Muscle of back (tissue), 11 donors: ENCODE data around the gene NYAP1. TPM values are rescaled to one million over a fixed set of nuclear protein-coding genes. Genes with fewer than 3 reads are reported as not detected.
"Not testable (repeated sequence)": the region's sequence is repeated elsewhere in the genome, so short reads cannot be mapped to it uniquely, and the experiment has no call there.

Experiments
- DNase-seq, 3 donors: peaks; one replicate each; pipeline versions ENCODE4 v3.0.0 to v3.0.0-alpha.2; 2013
- polyA plus RNA-seq, 10 donors: library from polyadenylated mRNA; unstranded; fragments of 120-200 nt; gene quantifications; one replicate each; pipeline ENCODE4 v1.2.1, GENCODE V29; 2013; ENCODE audit not compliant: insufficient read length in 10 of 10

The NYAP1 gene
- polyA plus RNA-seq, 10 donors = 1.1 to 3.4 (median 1.7) TPM

DNA sequence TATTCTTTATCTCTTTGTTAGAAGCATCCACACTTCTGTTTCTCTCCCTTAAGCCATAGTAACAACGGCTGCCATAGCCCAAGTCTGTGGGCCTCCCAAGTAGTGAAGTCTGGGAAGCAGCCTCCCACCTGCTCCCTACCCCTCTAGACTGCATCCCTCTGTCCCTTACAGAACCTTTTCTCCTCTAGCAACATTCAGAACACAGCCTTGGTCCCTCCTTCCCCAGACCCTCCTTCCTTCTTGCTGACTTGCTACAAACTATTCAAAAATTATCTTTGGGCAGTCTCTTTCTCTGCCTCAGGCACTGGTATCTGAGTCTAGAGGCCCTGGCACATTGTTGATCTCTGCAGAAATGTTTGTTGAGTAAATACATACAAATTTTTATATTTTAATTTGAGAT lies 2.3 kb upstream of the NYAP1 start:
- DNase-seq = no peak

DNA sequence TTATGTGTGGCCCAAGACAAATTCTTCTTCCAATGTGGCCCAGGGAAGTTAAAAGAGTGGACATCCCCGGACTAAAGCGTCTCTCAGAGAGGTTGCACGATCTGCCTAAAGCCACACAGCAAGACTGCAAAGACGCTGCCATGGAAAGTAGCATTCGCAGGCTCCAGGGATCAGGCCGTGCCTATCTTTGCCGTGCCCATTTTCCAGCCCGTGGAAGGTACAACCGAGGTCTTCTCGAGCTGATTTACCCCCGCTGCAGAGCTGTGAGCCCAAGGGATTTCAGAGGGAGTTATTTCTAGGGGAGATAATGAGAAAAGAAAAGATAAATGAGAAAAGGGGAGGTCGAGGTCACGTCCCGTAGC lies 1.0 kb upstream of the NYAP1 start:
- no peak for DNase-seq

DNA sequence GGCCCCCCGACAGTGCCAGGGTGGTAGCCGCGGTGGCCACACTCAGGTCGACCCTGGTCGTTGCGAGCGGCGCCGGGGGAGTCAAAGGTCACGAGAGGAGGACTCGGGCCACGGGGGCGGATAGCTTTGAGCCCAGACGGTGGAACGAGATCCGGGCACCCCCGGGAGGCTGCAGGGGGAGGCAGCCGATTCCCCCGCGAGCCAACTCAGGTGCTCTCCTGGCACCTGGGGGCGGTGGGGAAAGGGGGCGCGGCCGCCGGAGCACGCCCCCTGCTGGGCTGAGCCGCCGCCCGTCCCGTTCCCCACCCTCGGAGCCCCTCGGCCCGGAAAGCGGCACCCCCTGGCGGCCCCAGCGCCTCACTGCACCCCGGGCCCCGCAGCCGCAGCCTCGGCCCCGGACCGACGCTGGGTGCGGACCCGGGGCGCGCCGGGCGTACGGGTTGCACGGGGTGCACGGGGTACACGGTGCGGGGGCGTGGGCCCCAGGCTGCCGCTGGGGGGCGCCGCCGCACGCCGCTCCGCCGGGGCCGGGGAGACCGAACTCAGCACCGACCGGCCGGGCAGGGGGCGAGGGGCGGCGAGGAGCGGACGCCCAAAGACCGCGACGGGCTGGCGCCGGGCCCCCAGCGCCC lies 521 bp upstream of the NYAP1 start:
- DNase-seq = peak in 2 of 3 donors; percentile 76 to 86

DNA sequence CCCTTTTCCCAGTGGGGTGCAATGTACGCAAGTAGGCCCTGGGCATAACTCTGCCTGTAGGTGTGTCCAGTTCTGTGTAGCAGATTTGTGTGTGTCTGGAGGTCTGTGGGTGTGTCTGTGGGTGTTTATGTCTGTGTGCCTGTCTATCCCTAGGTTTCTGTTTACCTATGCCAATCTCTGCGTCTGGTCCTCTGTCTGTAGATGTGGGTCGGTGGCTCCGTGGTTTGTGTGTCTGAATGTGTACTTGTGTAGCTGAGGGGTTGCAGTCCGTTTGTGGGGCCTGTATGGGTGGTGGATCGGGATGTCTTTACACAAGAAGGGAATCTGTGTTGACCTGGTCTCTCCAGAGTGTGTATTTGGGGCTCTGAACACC lies 932 bp downstream of the NYAP1 start:
- DNase-seq = no peak

DNA sequence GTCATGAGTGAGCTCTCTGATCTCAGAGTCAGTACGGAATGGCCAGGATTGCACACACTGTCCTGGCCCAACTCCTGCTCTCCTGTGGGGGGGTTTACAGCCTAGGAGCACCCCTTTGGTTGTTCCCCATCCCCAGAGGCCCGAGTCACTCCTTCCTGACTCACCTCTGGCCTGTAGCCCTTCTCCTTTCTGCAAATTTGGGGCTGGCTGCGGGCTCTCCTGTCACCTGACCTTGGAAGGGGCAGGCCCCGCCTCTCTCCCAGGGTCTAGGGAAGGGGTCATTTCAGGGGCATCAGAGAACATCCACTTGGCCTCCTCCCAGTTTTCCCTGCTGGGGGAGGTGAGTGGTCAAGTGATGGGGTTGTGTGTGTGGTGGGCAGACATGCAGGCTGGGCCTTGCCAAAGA lies 1.7 kb downstream of the NYAP1 start:
- no peak for DNase-seq

DNA sequence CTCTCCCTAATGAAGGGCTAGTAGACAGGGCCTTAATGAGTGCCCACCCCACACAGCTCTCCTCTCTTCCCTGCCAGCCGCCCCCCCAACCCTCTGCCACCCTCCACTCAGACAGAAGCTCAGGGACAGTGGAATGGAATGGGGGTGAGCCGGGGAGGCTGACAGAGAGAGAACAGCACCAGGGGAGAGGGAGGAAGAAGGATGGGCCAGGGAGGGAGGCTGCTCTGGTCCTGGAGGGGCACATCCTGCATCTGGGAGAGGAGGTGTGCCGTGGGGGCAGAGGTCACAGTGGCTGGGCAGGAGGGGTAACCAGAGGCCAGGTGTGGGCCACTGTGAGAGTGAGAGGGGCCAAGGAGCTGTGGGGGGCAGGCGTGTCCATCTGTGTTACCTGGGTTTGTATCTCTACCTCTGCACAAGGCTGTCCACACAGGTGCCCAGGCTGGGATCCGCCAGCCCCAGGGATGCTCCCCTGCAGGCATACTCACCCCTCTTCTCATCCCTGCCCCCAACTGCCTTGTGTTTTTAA lies 2.4 kb downstream of the NYAP1 start:
- no peak for DNase-seq

DNA sequence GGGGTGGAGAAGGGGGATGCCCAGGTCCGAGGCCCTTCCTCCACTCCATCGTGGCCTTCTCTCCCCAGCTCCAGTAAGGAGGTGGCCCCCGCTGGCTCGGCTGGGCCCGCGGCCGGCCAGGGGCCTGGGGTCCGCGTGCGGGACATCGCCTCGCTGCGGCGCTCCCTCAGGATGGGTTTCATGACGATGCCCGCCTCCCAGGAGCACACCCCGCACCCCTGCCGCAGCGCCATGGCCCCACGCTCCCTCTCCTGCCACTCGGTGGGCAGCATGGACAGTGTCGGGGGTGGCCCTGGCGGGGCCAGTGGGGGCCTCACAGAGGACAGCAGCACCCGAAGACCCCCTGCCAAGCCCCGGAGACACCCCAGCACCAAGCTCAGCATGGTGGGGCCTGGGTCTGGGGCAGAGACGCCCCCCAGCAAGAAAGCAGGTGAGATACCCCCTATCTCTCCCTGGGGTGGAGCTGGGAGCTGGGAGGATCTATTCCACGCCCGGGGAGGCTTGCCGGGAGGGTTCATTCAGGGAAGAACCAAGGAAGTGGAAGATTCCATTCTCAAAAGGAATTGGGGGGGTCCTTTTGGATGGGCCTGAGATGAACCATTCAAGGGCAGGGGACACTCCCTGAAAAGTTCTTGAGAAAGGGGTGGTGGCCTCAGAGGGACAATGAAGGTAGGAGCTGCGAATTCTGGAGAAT lies 3.2 kb downstream of the NYAP1 start:
- DNase-seq = peak in 1 of 3 donors; percentile 32

DNA sequence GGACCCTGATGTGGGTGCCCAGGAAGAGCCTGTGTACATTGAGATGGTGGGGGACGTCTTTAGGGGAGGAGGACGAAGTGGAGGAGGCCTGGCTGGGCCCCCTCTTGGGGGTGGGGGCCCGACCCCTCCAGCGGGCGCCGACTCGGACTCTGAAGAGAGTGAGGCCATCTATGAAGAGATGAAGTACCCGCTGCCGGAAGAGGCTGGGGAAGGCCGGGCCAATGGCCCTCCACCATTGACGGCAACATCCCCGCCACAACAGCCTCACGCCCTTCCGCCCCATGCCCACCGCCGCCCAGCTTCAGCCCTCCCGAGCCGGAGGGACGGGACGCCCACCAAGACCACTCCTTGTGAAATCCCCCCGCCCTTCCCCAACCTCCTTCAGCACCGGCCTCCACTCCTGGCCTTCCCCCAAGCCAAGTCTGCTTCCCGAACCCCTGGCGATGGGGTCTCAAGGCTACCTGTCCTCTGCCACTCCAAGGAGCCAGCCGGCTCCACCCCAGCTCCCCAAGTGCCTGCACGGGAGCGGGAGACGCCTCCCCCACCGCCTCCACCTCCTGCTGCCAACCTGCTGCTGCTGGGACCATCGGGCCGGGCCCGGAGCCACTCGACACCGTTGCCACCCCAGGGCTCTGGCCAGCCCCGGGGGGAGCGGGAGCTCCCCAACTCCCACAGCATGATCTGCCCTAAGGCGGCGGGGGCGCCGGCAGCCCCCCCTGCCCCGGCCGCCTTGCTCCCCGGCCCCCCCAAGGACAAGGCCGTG lies 4.8 kb downstream of the NYAP1 start:
- DNase-seq = no peak

DNA sequence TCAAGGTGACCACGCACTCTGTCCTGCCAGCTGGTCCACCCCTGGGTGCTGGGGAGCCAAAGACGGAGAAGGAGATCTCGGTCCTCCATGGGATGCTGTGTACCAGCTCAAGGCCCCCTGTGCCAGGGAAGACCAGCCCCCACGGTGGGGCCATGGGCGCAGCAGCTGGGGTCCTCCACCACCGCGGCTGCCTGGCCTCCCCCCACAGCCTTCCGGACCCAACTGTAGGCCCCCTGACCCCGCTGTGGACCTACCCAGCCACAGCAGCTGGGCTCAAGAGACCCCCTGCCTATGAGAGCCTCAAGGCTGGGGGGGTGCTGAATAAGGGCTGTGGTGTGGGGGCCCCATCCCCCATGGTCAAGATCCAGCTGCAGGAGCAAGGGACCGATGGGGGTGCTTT lies 5.4 kb downstream of the NYAP1 start:
- no peak for DNase-seq

DNA sequence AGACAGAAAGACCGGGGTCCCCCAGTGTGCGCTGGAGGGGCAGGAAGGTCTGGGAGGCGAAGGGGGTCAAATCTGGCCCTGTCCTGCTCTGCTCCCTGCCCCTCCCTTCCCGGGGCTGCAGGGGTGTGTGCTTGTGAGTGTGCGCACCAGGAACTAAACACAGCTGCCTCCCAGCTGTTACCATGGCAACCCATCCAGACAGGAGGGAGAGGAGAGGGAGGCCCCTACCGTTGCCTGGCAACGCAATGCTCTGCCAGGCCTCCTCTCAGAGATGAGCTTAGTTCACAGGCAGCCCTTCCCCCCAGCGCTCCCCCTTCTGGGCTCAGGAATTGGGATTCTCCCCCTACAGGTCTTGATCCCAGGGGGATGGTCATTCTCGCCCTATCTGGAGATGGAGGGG lies 6.1 kb downstream of the NYAP1 start:
- DNase-seq = peak; percentile 90 to 96 (median 93)

DNA sequence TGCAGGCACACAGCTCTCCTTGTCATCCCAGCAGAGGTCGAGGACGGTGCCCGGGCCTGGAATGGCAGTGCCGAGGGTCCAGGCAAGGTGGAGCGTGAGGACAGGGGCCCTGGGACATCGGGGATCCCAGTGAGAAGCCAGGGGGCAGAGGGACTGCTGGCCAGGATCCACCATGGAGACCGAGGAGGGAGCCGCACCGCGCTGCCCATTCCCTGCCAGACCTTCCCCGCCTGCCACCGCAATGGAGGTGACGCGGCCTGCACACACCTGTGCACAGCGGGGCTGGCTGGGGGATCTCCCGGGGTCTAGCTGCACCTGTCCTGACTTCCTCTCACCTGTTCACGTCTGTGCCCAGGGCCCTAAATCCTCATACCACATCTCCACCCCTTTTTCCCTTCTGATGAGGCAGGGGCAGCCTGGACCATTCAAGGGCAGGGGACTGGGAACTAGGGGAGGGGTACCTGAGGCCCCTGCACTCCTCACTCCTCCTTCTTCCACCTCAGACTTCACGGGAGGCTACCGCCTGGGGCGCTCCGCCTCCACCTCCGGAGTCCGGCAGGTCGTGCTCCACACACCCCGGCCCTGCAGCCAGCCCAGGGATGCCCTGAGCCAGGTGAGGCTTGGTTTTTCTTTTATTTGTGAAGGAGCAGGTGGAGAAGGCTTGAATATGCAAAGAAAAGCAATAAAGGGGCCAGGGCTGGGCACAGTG lies 6.9 kb downstream of the NYAP1 start:
- DNase-seq = no peak

DNA sequence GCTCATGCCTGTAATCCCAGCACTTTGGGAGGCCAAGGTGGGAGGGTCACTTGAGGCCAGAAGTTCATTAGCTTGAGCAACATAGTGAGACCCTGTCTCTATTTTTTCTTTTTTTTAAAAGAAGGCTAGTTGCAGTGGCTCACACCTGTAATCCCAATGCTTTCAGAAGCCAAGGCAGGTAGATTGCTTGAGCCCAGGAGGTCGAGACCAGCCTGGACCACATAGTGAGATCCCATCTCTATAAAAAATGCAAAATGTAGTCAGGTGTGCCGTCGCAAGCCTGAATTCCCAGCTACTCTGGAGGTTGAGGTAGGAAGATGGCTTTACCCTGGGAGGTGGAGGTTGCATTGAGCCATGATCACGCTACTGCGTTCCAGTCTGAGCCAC lies 7.5 kb downstream of the NYAP1 start:
- DNase-seq = no peak

DNA sequence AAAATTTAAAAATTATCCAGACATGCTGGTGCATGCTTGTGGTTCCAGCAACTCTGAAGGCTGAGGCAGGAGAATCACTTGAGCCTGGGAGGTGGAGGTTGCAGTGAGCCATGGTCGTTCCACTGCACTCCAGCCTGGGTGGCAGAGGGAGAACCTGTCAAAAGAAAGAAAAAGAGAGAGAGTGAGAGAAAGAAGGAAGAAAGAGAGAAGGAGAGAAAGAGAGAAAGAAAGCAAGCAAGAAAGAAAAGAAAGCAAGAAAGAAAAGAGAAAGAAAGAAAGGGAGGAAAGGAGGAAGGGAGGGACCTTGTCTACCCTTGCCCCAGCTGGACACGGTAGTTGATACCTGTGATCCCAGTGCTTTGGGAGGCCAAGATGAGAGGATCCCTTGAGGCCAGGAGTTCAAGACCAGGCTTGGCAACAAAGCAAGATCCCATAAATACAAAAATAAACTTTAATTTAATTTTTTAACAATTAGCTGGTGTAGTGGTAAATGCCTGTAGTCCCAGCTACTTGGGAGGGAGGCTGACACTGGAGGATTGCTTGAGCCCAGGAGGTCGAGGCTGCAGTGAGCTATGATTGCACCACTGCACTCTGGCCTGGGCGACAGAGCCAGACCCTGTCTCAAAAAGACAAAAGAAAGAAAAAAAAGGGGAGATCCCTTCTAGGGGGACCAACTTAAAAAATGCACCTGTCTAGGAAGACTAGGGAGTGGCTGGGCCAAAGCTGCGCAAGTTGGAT lies 9.2 kb downstream of the NYAP1 start:
- no peak for DNase-seq

DNA sequence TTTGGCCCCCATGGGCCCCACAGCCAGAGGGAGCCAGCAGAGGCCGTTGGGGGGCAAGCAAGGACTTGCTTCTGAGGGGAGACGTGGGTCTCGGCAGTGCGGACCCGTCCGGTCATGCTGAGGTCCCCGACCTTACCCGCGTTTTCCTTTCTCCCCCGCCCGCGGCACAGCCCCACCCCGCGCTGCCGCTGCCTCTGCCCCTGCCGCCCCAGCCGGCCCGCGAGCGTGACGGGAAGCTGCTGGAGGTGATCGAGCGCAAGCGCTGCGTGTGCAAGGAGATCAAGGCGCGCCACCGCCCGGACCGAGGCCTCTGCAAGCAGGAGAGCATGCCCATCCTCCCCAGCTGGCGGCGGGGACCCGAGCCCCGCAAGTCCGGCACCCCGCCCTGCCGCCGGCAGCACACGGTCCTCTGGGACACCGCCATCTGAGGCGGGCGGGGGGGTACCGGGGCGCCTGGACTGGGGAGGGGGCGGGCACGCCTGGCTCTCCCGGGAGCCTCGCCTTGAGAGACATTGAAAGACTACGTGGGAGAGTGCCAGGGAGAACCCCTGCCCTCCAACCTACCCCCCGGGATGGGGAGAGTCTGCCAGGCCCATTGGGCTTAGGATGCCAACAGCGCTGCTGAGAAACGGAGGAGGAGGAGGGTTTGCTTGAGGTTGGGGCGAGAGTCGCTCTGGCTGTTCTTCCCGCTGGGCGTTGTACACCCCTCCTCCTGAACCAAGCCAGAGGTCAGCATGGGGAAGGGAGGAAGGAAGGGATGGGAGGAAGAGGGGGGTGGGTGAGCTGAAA lies 9.9 kb downstream of the NYAP1 start:
- DNase-seq = peak in 1 of 3 donors; percentile 36

DNA sequence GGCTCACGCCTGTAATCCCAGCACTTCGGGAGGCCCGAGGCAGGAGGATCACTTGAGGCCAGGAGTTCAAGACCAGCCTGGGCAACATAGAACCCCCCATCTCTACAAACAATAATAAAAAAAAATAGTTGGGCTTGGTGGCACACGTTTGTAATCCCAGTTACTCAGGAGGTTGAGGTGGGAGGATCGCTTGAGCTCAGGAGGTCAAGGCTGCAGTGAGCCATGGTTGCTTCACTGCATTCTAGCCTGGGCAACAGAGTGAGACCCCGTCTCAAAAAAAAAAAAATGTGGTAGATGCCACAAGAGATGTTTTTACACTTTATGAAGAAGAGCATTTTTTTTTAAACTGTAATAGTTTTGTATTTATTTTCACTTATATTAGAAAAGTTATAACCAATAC lies 12.8 kb downstream of the NYAP1 start:
- DNase-seq = no peak

DNA sequence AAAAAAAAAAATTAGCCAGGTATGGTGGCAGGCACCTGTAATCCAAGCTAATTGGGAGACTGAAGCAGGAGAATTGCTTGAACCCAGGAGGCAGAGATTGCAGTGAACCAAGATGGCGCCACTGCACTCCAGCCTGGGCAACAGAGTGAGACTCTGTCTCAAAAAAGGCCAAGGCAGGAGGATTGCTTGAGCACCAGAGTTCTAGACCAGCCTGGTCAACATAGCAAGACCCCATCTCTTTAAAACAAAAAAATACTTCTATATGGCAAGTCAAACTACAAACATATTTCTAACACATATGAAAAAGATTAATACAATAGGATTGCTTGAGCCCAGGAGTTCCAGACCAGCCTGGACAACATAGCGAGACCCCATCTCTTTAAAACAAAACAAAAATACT lies 17.0 kb downstream of the NYAP1 start:
- not testable (repeated sequence) for DNase-seq

DNA sequence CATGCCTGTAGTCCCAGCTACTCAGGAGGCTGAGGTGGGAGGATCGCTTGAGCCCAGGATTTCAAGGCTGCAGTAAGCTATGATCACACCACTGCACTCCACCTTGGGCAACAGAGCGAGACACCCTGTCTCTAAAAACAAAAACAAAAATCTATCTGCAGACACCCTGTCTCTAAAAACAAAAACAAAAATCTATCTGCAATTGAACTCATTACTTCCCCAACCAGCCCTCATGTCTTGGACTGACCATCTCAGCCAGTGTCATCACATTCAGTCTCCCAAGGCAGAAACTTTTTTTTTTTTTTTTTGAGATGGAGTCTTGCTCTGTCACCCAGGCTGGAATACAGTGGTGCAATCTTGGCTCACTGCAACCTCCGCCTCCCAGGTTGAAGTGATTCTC lies 20.3 kb downstream of the NYAP1 start:
- DNase-seq = not testable (repeated sequence)

DNA sequence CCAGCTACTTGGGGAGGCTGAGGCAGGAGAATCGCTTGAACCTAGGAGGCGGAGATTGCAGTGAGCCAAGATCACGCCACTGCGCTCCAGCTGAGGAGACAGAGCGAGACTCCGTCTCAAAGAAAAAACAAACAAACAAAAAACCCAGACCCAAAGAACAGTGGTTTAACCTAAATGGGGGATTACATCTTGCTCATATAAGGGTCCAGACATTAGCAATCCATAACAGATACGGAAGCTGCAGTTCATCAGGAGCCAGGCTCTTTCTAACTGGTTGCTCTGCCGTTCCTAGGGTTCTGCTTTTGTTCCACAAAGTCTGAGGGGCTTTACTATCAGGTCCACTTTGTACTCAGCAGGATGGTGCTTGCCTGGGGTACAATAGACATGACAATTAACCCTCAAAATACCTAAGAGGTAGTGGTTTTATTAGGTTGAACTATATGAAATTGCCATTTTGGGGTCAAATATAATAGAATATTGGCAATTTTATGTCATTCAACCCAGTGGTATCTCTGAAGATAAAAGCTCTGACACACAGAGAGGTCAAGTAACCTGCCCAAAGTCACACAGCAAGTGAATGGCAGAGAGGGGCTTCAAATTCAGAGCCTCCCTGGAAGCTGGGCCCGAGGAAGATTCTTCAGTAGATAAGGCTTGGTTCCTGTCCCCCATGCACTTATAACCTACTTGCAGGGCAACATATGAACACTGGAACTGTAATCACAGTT lies 21.3 kb downstream of the NYAP1 start:
- no peak for DNase-seq

DNA sequence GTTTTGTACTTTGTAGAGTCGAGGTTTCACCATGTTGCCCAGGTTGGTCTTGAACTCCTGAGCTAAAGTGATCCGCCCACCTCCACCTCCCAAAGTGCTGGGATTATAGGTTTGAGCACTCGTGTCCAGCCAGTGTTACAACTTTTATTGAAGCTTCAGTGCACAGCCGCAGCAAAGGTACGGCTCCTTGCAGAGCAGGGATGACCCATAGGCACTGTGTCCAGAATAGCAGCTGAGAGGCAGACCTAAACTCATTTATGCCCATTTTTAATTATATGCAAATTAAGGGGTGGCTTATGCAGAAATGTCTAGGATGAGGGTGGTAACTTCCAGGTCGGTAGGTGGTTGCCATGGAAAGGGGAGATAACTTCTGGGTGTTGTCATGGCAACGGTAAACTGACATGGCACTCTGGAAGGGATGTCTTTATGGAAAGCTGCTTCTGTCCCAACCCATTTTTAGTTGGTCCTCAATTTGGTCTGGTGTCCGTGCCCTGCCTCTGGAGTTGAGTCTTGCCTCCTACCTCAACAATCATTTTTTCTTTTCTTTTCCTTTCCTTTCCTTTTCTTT lies 22.7 kb downstream of the NYAP1 start:
- no peak for DNase-seq

DNA sequence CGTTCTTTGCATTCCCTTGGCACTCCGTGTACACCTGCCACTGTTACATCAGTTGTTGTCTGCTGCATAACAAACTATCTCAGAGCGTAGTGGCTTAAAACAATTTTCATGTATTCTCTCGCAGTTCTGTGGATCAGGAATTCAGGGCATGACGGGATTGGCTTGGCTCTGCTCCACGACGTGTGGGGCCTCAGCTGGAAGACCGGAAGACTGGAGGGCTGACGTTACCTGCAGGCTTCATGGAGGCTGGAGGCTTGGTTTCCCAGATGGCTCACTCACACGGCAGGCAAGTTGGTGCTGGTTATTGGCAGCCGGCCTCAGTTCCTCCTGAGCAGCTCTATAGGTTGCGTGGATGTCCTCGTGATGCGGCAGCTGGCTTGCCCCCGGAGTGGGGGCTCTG lies 25.5 kb downstream of the NYAP1 start:
- peak; percentile 40 to 75 (median 74) for DNase-seq
